AG04450 (cell line): ENCODE data around the gene LTBP1. TPM values are rescaled to one million over a fixed set of nuclear protein-coding genes. Genes with fewer than 3 reads are reported as not detected.

Experiments used
- CTCF ChIA-PET: fragments of 300-600, 350-600 bp; formaldehyde crosslinking; extraction: SDS; loops from one replicate; lab custom pipeline; 2022; ENCODE audit warnings: antibody characterized with exemption, inconsistent platforms; lab: Charles Lee
- POLR2A ChIA-PET: fragments of 350-600 bp; formaldehyde crosslinking; extraction: SDS; loops from one replicate; lab custom pipeline; 2021; ENCODE audit warnings: antibody characterized with exemption, inconsistent platforms; lab: Yijun Ruan, JAX
- DNase-seq: peaks from one replicate; pipeline ENCODE4 v3.0.0-alpha.2; 2011; ENCODE audit warnings: low read depth, low spot score
- H3K27ac ChIP-seq: one replicate; pipeline ENCODE4 v1.5.1; 2012; ENCODE audit warnings: low read depth, low read length, control low read depth
- H3K27me3 ChIP-seq: one replicate; pipeline ENCODE4 v1.6.0; 2012; ENCODE audit warnings: low read length; ENCODE audit not compliant: control insufficient read depth, insufficient read depth
- H3K4me3 ChIP-seq: 2 replicates; pipeline ENCODE4 v1.5.1; 2011; ENCODE audit warnings: mild to moderate bottlenecking, low read depth, low read length, control low read depth
- H3K9me3 ChIP-seq: 2 replicates; pipeline ENCODE4 v1.5.1; 2012; ENCODE audit warnings: low read length; ENCODE audit not compliant: control insufficient read depth, insufficient read depth
- polyA plus RNA-seq: library from polyadenylated mRNA; depleted of rRNA; stranded (reverse); fragments of >200 nt; gene quantifications from 2 replicates; pipeline ENCODE4 v1.2.3, GENCODE V29; 2011
- TF ChIP-seq, protein P1 (sequence below): IDR thresholded peaks from 2 replicates; pipeline ENCODE4 v1.5.1; 2011; ENCODE audit warnings: low read depth, low read length, control low read depth, inconsistent platforms

Gene LTBP1
- polyA plus RNA-seq, 1 experiment: 517 TPM

DNA sequence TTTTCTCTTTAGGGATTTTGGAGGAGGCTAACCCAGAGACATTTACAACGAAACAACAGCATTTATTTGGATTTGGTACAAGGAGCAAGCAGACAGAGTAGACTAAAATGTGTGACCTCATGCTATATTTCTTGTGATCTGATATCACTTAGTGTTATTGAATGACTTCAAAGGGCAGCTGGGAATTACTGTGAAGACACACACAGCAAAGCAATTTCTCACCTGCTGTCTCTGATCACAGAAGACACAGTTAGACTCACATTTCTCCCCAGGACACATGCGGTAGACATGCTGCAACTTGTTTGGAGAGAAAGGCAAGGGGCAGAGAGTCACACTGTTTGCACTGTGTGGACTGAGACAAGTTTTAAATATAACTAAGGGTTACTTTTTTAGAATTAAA, 67.5 kb downstream of the LTBP1 start:
- H3K9me3 ChIP-seq: no peaks in the 10 kb centered on the region
- ChIA-PET POLR2A (interaction anchor here (0.6 kb wide), 1 partner anchor 89 kb away, joined by 4 read pairs; no protein-coding TSS in a partner anchor), CTCF (interaction anchor here (1.4 kb wide), 1 partner anchor 242 kb away, joined by 3 read pairs; no protein-coding TSS in a partner anchor)
- TF ChIP-seq, protein P1, sequence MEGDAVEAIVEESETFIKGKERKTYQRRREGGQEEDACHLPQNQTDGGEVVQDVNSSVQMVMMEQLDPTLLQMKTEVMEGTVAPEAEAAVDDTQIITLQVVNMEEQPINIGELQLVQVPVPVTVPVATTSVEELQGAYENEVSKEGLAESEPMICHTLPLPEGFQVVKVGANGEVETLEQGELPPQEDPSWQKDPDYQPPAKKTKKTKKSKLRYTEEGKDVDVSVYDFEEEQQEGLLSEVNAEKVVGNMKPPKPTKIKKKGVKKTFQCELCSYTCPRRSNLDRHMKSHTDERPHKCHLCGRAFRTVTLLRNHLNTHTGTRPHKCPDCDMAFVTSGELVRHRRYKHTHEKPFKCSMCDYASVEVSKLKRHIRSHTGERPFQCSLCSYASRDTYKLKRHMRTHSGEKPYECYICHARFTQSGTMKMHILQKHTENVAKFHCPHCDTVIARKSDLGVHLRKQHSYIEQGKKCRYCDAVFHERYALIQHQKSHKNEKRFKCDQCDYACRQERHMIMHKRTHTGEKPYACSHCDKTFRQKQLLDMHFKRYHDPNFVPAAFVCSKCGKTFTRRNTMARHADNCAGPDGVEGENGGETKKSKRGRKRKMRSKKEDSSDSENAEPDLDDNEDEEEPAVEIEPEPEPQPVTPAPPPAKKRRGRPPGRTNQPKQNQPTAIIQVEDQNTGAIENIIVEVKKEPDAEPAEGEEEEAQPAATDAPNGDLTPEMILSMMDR: no peak
- no peak overlapping the region for H3K27ac ChIP-seq
- no peak for DNase-seq
- H3K4me3 ChIP-seq: no peak overlapping the region
- no peaks in the 10 kb centered on the region for H3K27me3 ChIP-seq

DNA sequence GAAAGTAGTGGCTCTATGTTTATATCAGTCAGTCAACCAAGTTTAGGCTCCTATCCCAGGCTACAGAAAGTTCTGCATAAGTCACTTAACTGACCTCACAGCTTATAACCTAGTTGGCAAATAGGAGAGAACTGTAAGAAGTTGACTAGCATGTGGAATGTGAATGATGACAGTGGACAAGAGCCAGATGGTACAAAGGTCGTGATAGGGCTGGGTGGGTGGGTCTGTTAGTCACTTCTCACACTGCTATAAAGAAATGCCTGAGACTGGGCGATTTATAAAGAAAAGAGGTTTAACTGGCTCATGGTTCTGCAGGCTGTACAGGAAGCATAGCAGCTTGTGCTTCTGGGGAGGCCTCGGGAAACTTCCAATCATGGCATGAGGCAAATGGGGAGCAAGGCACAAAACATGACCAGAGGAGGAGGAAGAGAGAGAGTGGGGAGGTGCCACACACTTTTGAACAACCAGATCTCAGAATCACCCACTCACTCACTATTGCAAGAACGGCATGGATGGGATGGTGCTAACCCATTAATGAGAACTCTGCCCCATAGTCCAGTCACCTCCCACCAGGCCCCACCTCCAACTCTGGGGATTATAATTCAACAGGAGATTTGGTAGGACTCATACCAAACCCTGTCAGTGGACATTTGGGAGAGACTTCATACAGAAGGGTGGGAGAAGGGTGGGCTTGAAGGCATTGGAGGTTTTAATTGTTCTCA, 68.8 kb downstream of the LTBP1 start:
- TF ChIP-seq, protein P1: no peak
- no peak overlapping the region for H3K27ac ChIP-seq
- ChIA-PET POLR2A (no interaction called here), CTCF (no interaction called here)
- peak; percentile 36 for DNase-seq
- no peaks in the 10 kb centered on the region for H3K9me3 ChIP-seq
- H3K27me3 ChIP-seq: no peaks in the 10 kb centered on the region
- H3K4me3 ChIP-seq: no peak overlapping the region

DNA sequence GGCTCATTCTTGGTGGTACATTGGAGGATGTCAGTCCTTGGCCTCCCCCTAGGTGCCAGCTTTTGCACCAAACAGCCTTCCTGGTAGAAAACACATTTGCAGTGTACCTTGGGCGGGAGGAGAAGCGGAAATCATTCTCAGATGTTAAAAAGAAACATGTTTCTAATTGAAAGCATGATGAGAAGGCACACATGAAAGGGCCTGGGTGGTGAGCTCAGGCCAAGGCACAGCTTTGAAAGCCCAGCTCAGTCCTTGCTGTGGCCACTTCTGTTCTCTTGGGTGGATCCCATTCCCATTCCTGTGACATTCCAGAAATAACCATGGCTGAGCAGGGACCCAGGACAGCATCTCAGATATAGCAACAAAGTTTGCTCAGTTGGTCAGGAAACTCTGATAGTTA, 71.5 kb downstream of the LTBP1 start:
- TF ChIP-seq, protein P1: no peak
- Histone ChIP-seq H3K27ac (no peak overlapping the region), H3K27me3 (no peaks in the 10 kb centered on the region), H3K4me3 (no peak overlapping the region), H3K9me3 (no peaks in the 10 kb centered on the region)
- CTCF ChIA-PET: no interaction called here
- POLR2A ChIA-PET: no interaction called here
- no peak for DNase-seq

DNA sequence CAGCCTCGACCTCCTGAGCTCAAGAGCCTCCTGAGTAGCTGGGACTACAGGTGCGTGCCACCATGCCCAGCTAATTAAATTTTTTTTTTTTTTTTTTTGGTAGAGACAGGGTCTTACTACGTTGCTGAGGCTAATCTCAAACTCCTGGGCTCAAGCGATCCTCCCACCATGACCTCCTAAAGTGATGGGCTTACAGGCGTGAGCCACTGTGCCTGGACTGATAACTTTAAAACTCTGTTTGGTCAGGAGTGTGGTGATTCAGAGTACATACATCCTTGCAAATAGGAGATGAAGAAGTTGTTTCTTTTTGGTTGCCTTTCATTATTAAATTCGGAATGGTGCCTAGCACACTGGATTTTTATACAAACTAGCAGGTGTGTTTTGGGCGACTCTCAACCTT, 73.0 kb downstream of the LTBP1 start:
- Histone ChIP-seq H3K9me3 (peaks cover 2% of the 10 kb centered on the region), H3K27ac (no peak overlapping the region), H3K4me3 (no peak overlapping the region), H3K27me3 (no peaks in the 10 kb centered on the region)
- TF ChIP-seq, protein P1: no peak
- ChIA-PET POLR2A (no interaction called here), CTCF (no interaction called here)
- DNase-seq: no peak

DNA sequence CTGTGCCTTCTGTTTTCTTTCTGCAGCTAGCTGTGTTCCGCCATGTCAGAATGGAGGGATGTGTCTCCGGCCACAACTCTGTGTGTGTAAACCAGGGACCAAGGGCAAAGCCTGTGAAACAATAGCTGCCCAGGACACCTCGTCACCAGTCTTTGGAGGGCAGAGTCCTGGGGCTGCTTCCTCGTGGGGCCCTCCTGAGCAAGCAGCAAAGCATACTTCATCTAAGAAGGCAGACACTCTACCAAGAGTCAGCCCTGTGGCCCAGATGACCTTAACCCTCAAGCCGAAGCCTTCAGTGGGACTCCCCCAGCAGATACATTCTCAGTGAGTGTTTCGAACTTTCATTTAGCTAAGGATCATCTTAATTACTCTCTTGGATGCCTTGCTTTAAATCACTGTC, 74.1 kb downstream of the LTBP1 start:
- Histone ChIP-seq H3K4me3 (no peak overlapping the region), H3K27ac (peak overlapping the region; percentile 69)
- CTCF ChIA-PET: interaction anchor here (1.4 to 3.2 kb wide), 2 partner anchors 13 to 421 kb away, joined by 3 to 19 read pairs; no protein-coding TSS in a partner anchor

More for the DNA sequence above, 74.1 kb downstream of the LTBP1 start:
- no peak for DNase-seq
- TF ChIP-seq, protein P1: no peak
- H3K27me3 ChIP-seq: no peaks in the 10 kb centered on the region
- peaks cover 5% of the 10 kb centered on the region for H3K9me3 ChIP-seq
- POLR2A ChIA-PET: interaction anchor here (0.6 to 1.4 kb wide), 3 partner anchors 46 to 399 kb away, joined by 3 read pairs; no protein-coding TSS in a partner anchor
